H1 (cell line): ENCODE results near the gene UGT1A7. TPM values are rescaled to one million over a fixed set of nuclear protein-coding genes. Genes with fewer than 3 reads are reported as not detected.

Experiments used
- CTCF ChIA-PET: fragments of 300-600 bp; sonication (Branson Sonifier 250); formaldehyde crosslinking; loops from one replicate; lab custom pipeline; 2021; ENCODE audit not compliant: partially characterized antibody; lab: Charles Lee
- POLR2A ChIA-PET: fragments of 300-600 bp; sonication (Branson Sonifier 250); formaldehyde crosslinking; loops from one replicate; lab custom pipeline; 2021; ENCODE audit warnings: inconsistent platforms; ENCODE audit not compliant: partially characterized antibody; lab: Charles Lee
- DNase-seq, 2 experiments: peaks; one replicate each; pipeline versions ENCODE4 v3.0.0 to v3.0.0-alpha.2; 2010 to 2022; ENCODE audit warnings: low spot score in 2 of 2, low read depth in 1 of 2, mixed read lengths in 1 of 2
- FAIRE-seq: peaks from 2 replicates; lab custom pipeline; 2011; peaks lifted over from hg19 to GRCh38; lab: Jason Lieb, UNC
- H2AFZ ChIP-seq: 2 replicates; pipeline ENCODE4 v1.8.1; 2012; ENCODE audit warnings: low read length, inconsistent platforms
- H2AK5ac ChIP-seq: 2 replicates; pipeline ENCODE4 v1.6.1; 2013; ENCODE audit warnings: low read depth, low read length
- H2BK120ac ChIP-seq: replicated peaks from 2 replicates; pipeline ENCODE3; 2013; ENCODE audit warnings: low read depth, low read length, inconsistent platforms
- H2BK12ac ChIP-seq: 2 replicates; pipeline ENCODE4 v1.6.1; 2013; ENCODE audit warnings: low read depth, low read length
- H2BK15ac ChIP-seq: 2 replicates; pipeline ENCODE4 v1.6.1; 2013; ENCODE audit warnings: low read length
- H2BK20ac ChIP-seq: 2 replicates; pipeline ENCODE4 v1.6.1; 2013; ENCODE audit warnings: low read length
- H2BK5ac ChIP-seq: 2 replicates; pipeline ENCODE4 v1.6.1; 2013; ENCODE audit warnings: low read depth, low read length
- H3K14ac ChIP-seq: 2 replicates; pipeline ENCODE4 v1.6.1; 2013; ENCODE audit warnings: inconsistent platforms; ENCODE audit not compliant: insufficient read length
- H3K18ac ChIP-seq: 2 replicates; pipeline ENCODE4 v1.6.1; 2013; ENCODE audit warnings: low read length; ENCODE audit errors: extremely low read depth
- H3K23ac ChIP-seq: 2 replicates; pipeline ENCODE4 v1.6.1; 2013; ENCODE audit warnings: inconsistent platforms; ENCODE audit not compliant: insufficient read length
- H3K23me2 ChIP-seq: 2 replicates; pipeline ENCODE4 v1.6.1; 2013; ENCODE audit warnings: low read depth, low read length
- H3K27ac ChIP-seq: 2 replicates; pipeline ENCODE4 v1.6.1; 2011; ENCODE audit warnings: low read depth, low read length, inconsistent platforms
- H3K27me3 ChIP-seq, 4 experiments: replicated peaks in 1 of 4; 1 replicate in 1 of 4; 2 replicates in 3 of 4; pipeline versions ENCODE4 v1.6.1 to v1.8.1; 2011 to 2013; ENCODE audit warnings: low read length in 3 of 4, mild to moderate bottlenecking in 3 of 4, inconsistent platforms in 2 of 4, mixed read lengths in 2 of 4, moderate library complexity in 1 of 4; ENCODE audit not compliant: control insufficient read depth in 3 of 4, insufficient read depth in 3 of 4; ENCODE audit errors: extremely low read depth in 1 of 4
- H3K36me3 ChIP-seq, 4 experiments: 2 replicates each; pipeline versions ENCODE4 v1.6.1 to v1.8.1; 2011 to 2013; ENCODE audit warnings: mild to moderate bottlenecking in 4 of 4, low read length in 3 of 4, moderate library complexity in 2 of 4, control low read depth in 1 of 4, inconsistent platforms in 1 of 4; ENCODE audit not compliant: insufficient read depth in 4 of 4, control insufficient read depth in 2 of 4
- H3K4ac ChIP-seq: replicated peaks from 2 replicates; pipeline ENCODE3; 2013; ENCODE audit warnings: low read length, low read depth, mixed read lengths, inconsistent platforms; ENCODE audit not compliant: insufficient read length
- H3K4me1 ChIP-seq, 4 experiments: replicated peaks in 1 of 4; 1 replicate in 1 of 4; 2 replicates in 3 of 4; pipeline versions ENCODE4 v1.6.1 to v1.8.1; 2011 to 2013; ENCODE audit warnings: low read length in 3 of 4, inconsistent platforms in 2 of 4, mixed read lengths in 1 of 4; ENCODE audit not compliant: insufficient read depth in 4 of 4, control insufficient read depth in 3 of 4
- H3K4me2 ChIP-seq, 2 experiments: 2 replicates each; pipeline versions ENCODE4 v1.6.1 to v1.8.1; 2011 to 2013; ENCODE audit warnings: low read depth in 2 of 2, low read length in 2 of 2, control low read depth in 1 of 2, inconsistent platforms in 1 of 2, mild to moderate bottlenecking in 1 of 2; ENCODE audit not compliant: insufficient read depth in 1 of 2
- H3K4me3 ChIP-seq, 4 experiments: fragments of 200-600, 300-600 bp in 1 of 4; sonication (generic), shearing (Covaris generic), sonication (Bioruptor Twin) in 1 of 4; 2 replicates each; pipeline versions ENCODE4 v1.5.1 to v1.8.1; 2011 to 2016; ENCODE audit warnings: low read length in 4 of 4, low read depth in 3 of 4, control low read depth in 2 of 4, inconsistent platforms in 2 of 4, mild to moderate bottlenecking in 2 of 4, mixed read lengths in 1 of 4, moderate library complexity in 1 of 4; ENCODE audit not compliant: insufficient read depth in 2 of 4; ENCODE audit errors: extremely low read depth in 1 of 4
- H3K56ac ChIP-seq: replicated peaks from 2 replicates; pipeline ENCODE3; 2013; ENCODE audit warnings: low read depth, mild to moderate bottlenecking, mixed read lengths, low read length, inconsistent platforms; ENCODE audit not compliant: insufficient read length
- H3K79me1 ChIP-seq: 2 replicates; pipeline ENCODE4 v1.6.1; 2013; ENCODE audit warnings: low read depth, low read length, control low read depth
- H3K79me2 ChIP-seq, 2 experiments: 2 replicates each; pipeline versions ENCODE4 v1.6.1 to v1.8.1; 2012 to 2013; ENCODE audit warnings: low read length in 2 of 2, mild to moderate bottlenecking in 2 of 2, inconsistent platforms in 1 of 2; ENCODE audit not compliant: insufficient read depth in 2 of 2, control insufficient read depth in 1 of 2
- H3K9ac ChIP-seq, 4 experiments: replicated peaks in 1 of 4; 1 replicate in 1 of 4; 2 replicates in 3 of 4; pipeline versions ENCODE4 v1.6.1 to v1.8.1; 2011 to 2013; ENCODE audit warnings: low read depth in 3 of 4, low read length in 3 of 4, control low read depth in 2 of 4, mild to moderate bottlenecking in 2 of 4, moderate library complexity in 2 of 4, inconsistent platforms in 1 of 4; ENCODE audit errors: extremely low read depth in 1 of 4
- H3K9me3 ChIP-seq, 2 experiments: 2 replicates each; pipeline versions ENCODE4 v1.6.1 to v1.8.1; 2012 to 2013; ENCODE audit warnings: mild to moderate bottlenecking in 2 of 2, moderate library complexity in 2 of 2, control low read depth in 1 of 2, inconsistent platforms in 1 of 2, low read depth in 1 of 2, low read length in 1 of 2, mixed read lengths in 1 of 2; ENCODE audit not compliant: insufficient read depth in 2 of 2
- H4K20me1 ChIP-seq, 2 experiments: replicated peaks in 1 of 2; 2 replicates each; pipeline versions ENCODE3 to v1.8.1; 2011 to 2013; ENCODE audit warnings: inconsistent platforms in 2 of 2, low read length in 2 of 2, mild to moderate bottlenecking in 1 of 2; ENCODE audit not compliant: insufficient read depth in 2 of 2, control insufficient read depth in 1 of 2
- H4K5ac ChIP-seq: 2 replicates; pipeline ENCODE4 v1.6.1; 2013; ENCODE audit warnings: low read length, low read depth, mixed read lengths, inconsistent platforms; ENCODE audit not compliant: insufficient read length
- H4K8ac ChIP-seq: 2 replicates; pipeline ENCODE4 v1.8.0; 2013; ENCODE audit warnings: mild to moderate bottlenecking, moderate library complexity, low read length, inconsistent platforms; ENCODE audit not compliant: insufficient read depth; ENCODE audit errors: extremely low read depth
- H4K91ac ChIP-seq: replicated peaks from 2 replicates; pipeline ENCODE3; 2013; ENCODE audit warnings: low read length, mixed read lengths, inconsistent platforms; ENCODE audit not compliant: insufficient read length
- CREB1 ChIP-seq: IDR thresholded peaks from 2 replicates; pipeline ENCODE4 v1.6.1; 2012; ENCODE audit warnings: inconsistent platforms
- PHF8 ChIP-seq: fragments of 200-600 bp; sonication (generic); conservative IDR thresholded peaks from 2 replicates; pipeline ENCODE4 v1.7.1; 2012; ENCODE audit warnings: low read depth, mild to moderate bottlenecking, inconsistent platforms, low read length, moderate library complexity
- RAD21 ChIP-seq, 2 experiments: IDR thresholded peaks in 1 of 2; conservative IDR thresholded peaks in 1 of 2; 2 replicates each; pipeline ENCODE4 v1.6.1; 2011; ENCODE audit warnings: low read depth in 2 of 2, low read length in 2 of 2, improper control_type of control experiment in 1 of 2, inconsistent platforms in 1 of 2, mild to moderate bottlenecking in 1 of 2, moderate library complexity in 1 of 2
- RNF2 ChIP-seq: fragments of 200-900, 300-1000 bp; sonication (generic); IDR thresholded peaks from 2 replicates; pipeline ENCODE4 v1.7.1; 2016; ENCODE audit warnings: borderline replicate concordance, low read depth, mild to moderate bottlenecking, antibody characterized with exemption, low read length; ENCODE audit not compliant: poor library complexity, severe bottlenecking; ENCODE audit errors: missing control alignments
- TAF1 ChIP-seq: IDR thresholded peaks from 2 replicates; pipeline ENCODE4 v1.6.1; 2011; ENCODE audit warnings: mild to moderate bottlenecking, low read depth, low read length
- WGBS, 2 experiments: shearing (Covaris generic) in 1 of 2; methylation state at CpG; one replicate each; pipeline versions ENCODE4 v1.1.6 to v1.1.7; 2013 to 2015; ENCODE audit warnings: low lambda C conversion rate in 2 of 2, mixed read lengths in 2 of 2, inconsistent platforms in 1 of 2, low coverage in 1 of 2, missing lambda C conversion rate in 1 of 2; ENCODE audit not compliant: insufficient replicate concordance in 2 of 2, insufficient coverage in 1 of 2, insufficient read length in 1 of 2; ENCODE audit errors: extremely low coverage in 1 of 2, missing lambda C conversion rate in 1 of 2; 5-methylcytosine and 5-hydroxymethylcytosine counted together
- polyA plus RNA-seq, 7 experiments: library from polyadenylated mRNA; depleted of rRNA in 3 of 7; stranded (reverse) in 5 of 7; unstranded in 2 of 7; fragments of >200 nt in 5 of 7; fragments of 200-250 nt in 2 of 7; gene quantifications; 1 replicate in 5 of 7; 2 replicates in 1 of 7; 4 replicates in 1 of 7; pipeline versions ENCODE4 v1.2.1 to v1.2.3, GENCODE V29; 2011 to 2013; ENCODE audit warnings: missing spikeins in 2 of 7, mixed read lengths in 2 of 7
- total RNA-seq: library from RNA; stranded (reverse); fragmentation: NEBNext Ultra II Directional; extraction: Animal tissue kit (Norgen Biotek cat#: 25700); gene quantifications from 2 replicates; pipeline ENCODE4 v1.2.1, GENCODE V29; 2021

The UGT1A7 gene
- total and polyA plus RNA-seq, 2 of the 8 experiments (the other 6 are each of a cell fraction or from before 2014, with no cell fraction given) = not detected

GRCh38 chr2:233676046-233676445 lies 5.7 kb upstream of the UGT1A7 start:
- no peak overlapping the region for H3K14ac ChIP-seq
- no peak for FAIRE-seq
- H3K18ac ChIP-seq = no peak overlapping the region
- no peak overlapping the region for H3K4ac ChIP-seq
- H3K36me3 ChIP-seq = no peaks in the 10 kb centered on the region
- H2BK15ac ChIP-seq = no peak overlapping the region
- H2BK5ac ChIP-seq = no peak overlapping the region
- no peak overlapping the region for H3K9ac ChIP-seq
- no peaks in the 10 kb centered on the region for H3K27me3 ChIP-seq
- no peak overlapping the region for H4K5ac ChIP-seq
- H3K23ac ChIP-seq = no peak overlapping the region
- H3K9me3 ChIP-seq = no peaks in the 10 kb centered on the region
- H2AFZ ChIP-seq = no peak overlapping the region
- H4K8ac ChIP-seq = no peak overlapping the region
- no peak overlapping the region for H3K4me2 ChIP-seq
- H2BK120ac ChIP-seq = no peak overlapping the region
- H3K23me2 ChIP-seq = no peaks in the 10 kb centered on the region
- ChIA-PET CTCF (interaction anchor here (0.8 kb wide), 1 partner anchor 579 kb away, joined by 3 read pairs; no protein-coding TSS in a partner anchor), POLR2A (no interaction called here)
- no peak overlapping the region for H3K4me3 ChIP-seq
- TF ChIP-seq TAF1 (no peak), RNF2 (no peak), PHF8 (no peak), CREB1 (no peak), RAD21 (IDR thresholded peaks at IDR 0.05 in 1 of 2, conservative IDR thresholded peaks at IDR 0.05 in 1 of 2; ENCODE audit: low read depth in 2 of 2, low read length in 2 of 2) (no peak)
- no peak overlapping the region for H2AK5ac ChIP-seq
- no peak overlapping the region for H2BK20ac ChIP-seq
- H2BK12ac ChIP-seq = no peak overlapping the region
- no peaks in the 10 kb centered on the region for H3K79me1 ChIP-seq
- no peak overlapping the region for H3K27ac ChIP-seq
- no peak overlapping the region for H4K91ac ChIP-seq
- H3K56ac ChIP-seq = no peak overlapping the region
- H3K79me2 ChIP-seq = no peaks in the 10 kb centered on the region
- 88% methylated on average over 2 of the region's 2 CpGs; no CpG with 5 or more reads in 1 of the 2 experiments for WGBS, 2 experiments
- no peak for DNase-seq
- H4K20me1 ChIP-seq = no peaks in the 10 kb centered on the region
- H3K4me1 ChIP-seq = no peaks in the 10 kb centered on the region; a peak in 1 of 7 replicates
